Stimulated activated CD4-positive, alpha-beta T cell treated with anti-CD3 and anti-CD28 coated beads, Interleukin-15, amount 100 ng/mL, for 1 hour (primary cell): ENCODE results near the gene GIPC3.
"Not testable (repeated sequence)": the region's sequence is repeated elsewhere in the genome, so short reads cannot be mapped to it uniquely, and the experiment has no call there.

Experiments used
- DNase-seq, 2 donors: peaks; one replicate each; pipeline ENCODE4 v3.0.0-alpha.2; 2020; ENCODE audit warnings: low read depth in 1 of 2, low spot score in 1 of 2

GIPC3 gene

GRCh38 chr19:3618144-3618810 is 33.0 kb downstream of the GIPC3 start:
- DNase-seq, result peak in 1 of 2 donors; percentile 51

GRCh38 chr19:3618811-3619630 is 33.7 kb downstream of the GIPC3 start:
- DNase-seq, result no peak

- no peak for DNase-seq
These were observed 34.3 kb downstream of the GIPC3 start for GRCh38 chr19:3619631-3620012.

DNA sequence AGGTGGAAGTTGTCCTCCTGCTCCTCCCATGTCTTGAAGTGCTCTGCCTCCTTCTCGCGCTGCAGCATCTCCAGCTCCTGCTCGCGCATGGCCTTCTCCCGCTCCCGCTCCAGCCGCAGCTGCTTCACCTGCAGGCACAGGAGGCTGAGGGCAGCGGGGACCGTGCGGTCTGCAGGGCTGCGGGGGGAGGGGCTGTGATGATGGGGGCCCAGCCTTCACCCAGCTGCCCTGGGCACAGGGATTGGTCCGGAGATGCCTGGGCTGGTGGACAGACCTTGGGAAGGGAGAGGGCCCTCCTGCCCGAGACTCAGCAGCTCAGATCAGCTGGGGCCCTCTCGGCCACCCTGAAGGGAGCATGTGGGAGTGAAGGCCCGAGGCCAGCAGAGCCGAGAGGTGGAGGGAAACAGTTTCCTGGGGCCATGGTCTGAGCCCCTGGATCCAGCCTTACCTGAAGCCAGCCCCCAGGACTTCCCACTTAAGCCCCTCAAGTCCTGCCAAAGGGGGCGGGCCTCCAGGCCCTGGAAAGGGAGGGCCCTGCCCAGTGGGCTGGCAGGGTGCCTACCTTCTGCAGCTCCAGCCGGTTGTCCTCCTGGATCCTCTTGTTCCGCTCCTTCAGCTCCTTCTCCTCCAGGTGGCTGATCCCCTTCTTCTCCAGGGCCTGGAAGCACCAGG is 35.0 kb downstream of the GIPC3 start:
- DNase-seq, result no peak

DNA sequence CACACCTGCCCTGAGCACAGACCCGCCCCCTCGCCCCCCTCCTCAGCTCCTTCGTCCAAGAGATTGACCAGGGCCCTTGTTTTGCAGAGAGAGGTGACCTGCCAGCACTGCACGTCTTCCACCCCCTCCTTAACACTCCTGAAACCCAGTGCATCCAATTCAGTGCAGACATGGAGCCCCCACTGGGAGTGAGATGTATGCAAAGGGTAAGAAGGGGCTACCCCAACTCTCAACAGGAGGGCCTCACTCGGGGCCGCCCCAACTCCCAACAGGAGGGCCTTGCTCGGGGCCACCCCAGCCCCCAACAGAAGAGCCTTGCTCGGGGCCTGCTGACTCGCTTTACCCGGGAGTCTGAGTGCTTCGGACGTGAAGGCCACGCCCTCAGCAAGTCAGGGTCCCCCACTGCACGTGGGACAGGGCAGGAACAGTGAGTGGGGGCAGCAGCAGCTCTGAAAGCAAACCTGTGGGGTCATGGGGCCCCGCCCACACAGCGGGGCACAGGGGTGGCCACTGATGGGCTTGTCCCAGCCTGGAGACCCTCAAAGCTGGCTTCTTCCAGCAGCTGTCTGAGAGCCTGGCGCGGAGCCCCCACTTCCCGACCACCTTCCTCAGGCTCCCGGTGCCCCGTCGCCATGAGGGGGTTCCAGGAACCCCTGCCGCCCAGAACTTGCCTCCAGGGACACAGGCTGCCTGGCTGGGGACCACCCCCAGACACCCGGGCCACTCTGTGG is 35.7 kb downstream of the GIPC3 start:
- DNase-seq, result no peak

- DNase-seq, result no peak
These were observed 36.4 kb downstream of the GIPC3 start for GRCh38 chr19:3621689-3622088.

DNA sequence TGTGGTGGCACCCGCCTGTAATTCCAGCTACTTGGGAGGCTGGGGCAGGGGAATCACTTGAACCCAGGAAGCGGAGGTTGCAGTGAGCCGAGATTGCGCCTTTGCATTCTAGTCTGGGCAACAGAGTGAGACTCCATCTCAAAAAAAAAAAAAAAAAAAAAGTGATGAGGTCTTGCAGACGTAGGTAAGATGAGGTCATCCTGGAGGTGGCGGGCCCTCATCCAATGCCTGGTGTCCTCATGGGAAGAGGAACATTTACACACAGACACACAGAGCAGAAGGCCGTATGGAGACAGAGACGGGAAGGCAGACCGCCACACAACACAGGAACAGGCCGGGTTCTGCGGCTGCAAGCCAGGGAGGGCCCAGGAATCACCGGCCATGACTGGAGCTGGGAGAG is 36.9 kb downstream of the GIPC3 start:
- DNase-seq, result no peak

DNA sequence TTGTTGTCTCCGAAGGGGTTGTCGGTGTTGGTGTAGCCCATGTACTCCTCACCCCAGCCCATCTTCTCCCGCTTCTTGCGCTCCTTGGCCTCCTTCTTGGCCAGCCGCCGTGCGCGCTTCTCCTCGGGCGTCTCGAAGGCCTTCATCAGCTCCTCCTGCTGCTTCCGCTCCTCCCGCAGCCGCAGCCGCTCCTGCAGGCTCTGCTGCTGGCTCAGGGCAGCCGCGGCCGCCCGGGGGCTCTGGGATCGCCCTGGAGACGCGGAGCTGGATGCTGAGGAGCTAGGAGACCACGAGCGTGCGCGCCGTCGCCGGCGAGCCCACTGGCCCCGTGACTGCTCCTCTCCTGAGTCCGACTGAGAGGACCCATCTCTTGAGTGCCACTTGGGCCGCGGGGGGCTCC is 38.4 kb downstream of the GIPC3 start:
- DNase-seq, result no peak

DNA sequence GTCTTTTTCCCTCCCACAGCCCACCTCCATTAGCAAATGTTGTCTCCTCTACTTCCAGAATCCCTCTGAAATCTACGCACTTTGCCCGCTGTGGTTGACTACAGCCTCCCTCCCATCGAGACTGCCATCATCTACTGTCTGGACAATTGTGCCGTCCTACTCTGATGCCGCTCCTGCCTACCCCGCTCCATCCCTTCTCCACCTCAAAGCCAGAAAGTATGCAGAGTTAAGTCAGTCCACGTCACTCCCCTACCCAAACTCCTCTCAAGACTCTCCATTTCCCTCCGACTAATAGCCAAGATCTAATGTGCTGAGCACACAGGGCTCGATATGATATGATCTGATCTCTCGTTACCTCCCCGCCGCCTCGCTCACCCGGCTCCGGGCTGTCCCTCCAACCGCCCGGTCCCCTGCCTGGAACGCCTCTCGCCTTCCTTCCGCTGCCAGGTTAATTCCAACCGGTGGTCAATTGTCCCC is 40.8 kb downstream of the GIPC3 start:
- DNase-seq, result no peak

DNA sequence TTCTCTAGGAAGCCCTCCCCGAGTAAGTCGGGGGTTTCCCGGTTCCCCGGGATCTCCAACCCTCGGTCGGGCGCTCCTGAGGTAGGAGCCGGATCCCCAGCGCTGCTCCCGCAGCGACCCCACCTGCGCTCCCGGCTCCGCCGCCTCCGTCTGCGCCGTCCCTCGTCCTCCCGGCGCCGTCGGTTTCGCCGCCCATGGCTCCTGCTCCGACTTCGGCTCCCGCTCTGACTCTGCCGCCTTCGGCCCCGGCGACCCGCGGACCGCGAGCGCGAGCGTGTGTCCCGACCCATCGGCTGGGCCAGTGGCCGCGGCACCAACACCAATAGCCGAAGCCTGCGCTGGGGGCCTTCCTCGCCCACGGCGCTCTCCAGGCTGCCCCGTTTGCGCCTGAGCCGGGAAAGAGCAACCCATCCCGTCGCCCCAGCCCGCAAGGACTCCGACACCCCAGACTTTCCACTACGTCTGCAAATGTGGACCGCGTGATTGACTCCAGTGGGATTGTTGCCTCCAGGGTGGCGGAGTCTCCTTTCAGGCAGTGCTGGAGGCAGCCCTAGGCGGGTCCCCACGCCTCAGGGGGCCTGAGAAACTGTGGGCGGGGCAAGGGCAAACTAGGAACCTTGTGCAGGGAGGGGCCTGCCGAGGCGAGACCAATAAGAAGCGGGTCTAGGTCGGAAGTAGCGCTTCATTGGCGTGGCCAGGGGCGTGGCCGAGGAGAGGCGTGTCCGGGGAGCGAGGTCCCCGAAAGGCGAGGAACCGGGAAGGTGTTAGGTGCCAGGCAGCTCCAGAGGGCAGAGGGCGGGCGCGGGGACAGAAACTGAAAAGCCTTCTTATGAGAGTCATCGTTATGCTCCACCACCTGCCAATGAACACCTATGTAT is 41.4 kb downstream of the GIPC3 start, which contains the start of gene CACTIN:
CACTIN (minus strand) TSS at position 318 of the 878 bp plus-strand sequence; CDS start at position 290, 28 bp downstream.
- peak; percentile 97 to 98 for DNase-seq

DNA sequence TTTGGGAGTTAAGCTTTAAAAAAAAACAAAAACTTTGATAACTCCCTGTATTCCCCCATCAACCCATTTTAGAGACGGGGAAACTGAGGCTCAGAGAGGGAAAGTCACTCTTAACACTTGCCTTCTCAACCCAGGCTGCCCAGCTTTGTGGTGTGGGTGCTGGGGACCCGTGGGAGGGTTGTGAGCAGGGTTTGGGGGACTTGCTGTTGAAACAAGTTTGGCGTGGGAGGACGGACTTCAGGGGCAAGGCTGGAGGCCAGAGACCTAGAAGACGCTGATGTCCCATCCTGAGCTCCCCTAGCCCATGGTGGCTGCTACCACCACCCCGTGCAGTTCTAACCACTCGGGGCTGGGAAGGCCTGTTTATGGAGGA is 42.1 kb downstream of the GIPC3 start:
- DNase-seq, result no peak

DNA sequence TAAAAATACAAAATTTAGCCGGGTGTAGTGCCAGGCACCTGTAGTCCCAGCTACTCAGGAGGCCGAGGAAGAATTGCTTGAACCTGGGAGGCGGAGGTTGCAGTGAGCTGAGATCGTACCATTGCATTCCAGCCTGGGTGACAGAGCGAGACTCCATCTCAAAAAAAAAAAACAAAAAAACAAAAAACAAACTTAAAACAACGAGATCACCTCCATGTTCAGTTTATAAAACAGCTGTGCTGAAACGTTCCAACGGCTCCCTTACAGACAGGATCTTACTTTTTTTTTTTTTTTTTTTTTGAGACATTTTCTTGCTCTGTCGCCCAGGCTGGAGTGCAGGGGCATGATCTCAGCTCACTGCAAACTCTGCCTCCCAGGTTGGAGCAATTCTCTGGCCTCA is 43.5 kb downstream of the GIPC3 start:
- not testable (repeated sequence) for DNase-seq

- DNase-seq, result no peak
These were observed 46.0 kb downstream of the GIPC3 start for GRCh38 chr19:3631053-3631861.

DNA sequence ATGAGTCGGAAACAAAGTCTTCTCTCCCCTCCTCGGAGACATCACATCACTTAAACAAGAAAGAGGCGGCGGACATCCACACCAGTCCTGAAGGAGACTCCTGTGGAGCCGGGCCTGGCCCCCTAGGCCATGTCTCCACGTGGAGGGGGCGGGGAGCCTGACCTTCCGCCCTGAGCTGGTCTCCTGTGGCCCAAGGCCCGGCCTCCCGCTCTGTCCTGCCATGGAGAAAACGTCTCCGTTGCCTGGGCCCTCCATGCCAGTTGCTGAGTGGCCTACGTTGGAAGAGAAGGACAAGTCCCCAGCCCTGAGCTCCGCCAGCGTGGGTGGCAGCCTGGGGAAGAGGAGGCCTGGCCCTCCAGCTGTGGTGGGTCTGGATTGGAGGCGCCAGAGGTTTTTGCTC is 46.8 kb downstream of the GIPC3 start:
- DNase-seq, result no peak

DNA sequence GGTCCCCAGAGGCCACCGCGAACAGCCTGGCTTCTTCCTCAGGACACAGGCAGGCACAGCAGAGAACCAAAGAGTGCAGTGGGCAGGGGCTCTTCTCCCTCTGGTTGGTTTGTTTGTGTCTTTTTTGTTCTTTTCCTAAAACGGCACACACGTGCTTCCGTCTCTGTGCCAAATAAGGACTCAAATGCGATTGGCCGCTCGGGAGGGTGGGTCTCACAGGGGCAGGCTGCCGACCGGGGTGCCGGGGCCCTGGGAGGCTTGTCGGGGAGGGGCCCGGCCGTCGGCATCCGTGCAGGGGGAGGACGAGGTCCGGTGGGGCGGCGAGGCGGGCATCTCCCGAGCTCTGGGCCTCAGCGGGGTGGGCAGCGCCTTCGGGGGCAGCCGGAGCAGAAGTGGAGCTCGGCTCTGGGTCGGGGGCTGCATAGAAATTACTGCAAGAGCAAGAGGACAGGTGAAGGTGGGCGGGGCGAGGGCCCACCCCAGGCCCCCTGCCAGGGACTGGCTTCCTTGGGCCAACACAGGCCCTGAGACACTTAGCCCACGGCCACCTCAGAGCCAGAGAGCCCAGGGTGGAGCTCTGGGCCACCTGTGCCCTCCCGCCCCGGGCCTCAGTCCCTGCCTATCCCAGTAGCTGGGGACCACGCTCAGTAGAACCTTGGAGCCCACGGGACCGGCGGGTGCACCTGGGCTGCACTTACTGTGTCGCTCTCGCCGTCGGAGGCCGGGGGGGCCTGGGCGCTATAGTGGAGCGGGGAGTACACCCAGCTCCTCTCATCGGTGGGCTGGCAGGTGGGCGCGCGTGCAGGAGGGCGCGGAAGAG is 47.7 kb downstream of the GIPC3 start:
- no peak for DNase-seq

- DNase-seq, result no peak
These were observed 48.3 kb downstream of the GIPC3 start for GRCh38 chr19:3633559-3633988.

GRCh38 chr19:3634496-3635045 is 49.3 kb downstream of the GIPC3 start:
- DNase-seq, result no peak

DNA sequence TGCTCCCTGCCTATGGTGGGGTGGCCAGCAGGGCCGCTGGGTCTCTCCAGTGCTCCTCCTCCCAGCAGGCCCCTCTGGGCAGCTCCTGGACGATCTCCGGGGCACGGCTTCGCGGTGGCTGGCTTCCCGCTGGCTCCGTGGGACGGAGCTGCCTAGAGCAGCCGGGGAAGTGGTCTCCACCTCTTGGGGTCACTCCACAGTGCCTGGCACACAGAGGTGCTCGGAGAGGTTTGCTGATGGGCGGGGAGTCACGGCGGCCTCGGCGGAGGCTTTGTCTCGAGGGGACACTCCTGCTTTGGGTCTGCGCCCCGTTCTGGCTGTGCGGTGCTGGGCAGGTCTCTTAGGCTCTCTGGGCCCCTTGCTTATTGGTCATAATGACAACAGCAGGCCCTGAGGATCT is 51.2 kb downstream of the GIPC3 start:
- DNase-seq, result no peak
